MCF 10A (cell line): Measurements from ENCODE around the gene ABHD12. TPM values are rescaled to one million over a fixed set of nuclear protein-coding genes. Genes with fewer than 3 reads are reported as not detected.
A peak's percentile ranks its signal among the peaks of the same experiment; 100 is the strongest.
"Not testable (repeated sequence)": the region's sequence is repeated elsewhere in the genome, so short reads cannot be mapped to it uniquely, and the experiment has no call there.

Experiments
- BruUV-seq: library from RNA; stranded (reverse); fragments of 400-500 nt; replicated peaks from 2 replicates; lab custom pipeline; 2021; lab: Mats Ljungman, UMichigan
- CTCF ChIA-PET: fragments of 300-600 bp; sonication (Branson Sonifier 250); formaldehyde crosslinking; extraction: SDS; loops from one replicate; lab custom pipeline; 2021; ENCODE audit warnings: antibody characterized with exemption, inconsistent platforms; lab: Yijun Ruan, JAX
- POLR2A ChIA-PET: fragments of 300-600, 350-650 bp; sonication (Branson Sonifier 250); formaldehyde crosslinking; extraction: SDS; loops from one replicate; lab custom pipeline; 2020; ENCODE audit warnings: antibody characterized with exemption, inconsistent platforms; lab: Yijun Ruan, JAX
- DNase-seq: peaks from one replicate; pipeline ENCODE4 v3.0.0-alpha.2; 2018; ENCODE audit not compliant: unreplicated experiment
- H3K27ac Mint-ChIP-seq: one replicate; pipeline ENCODE4 v1.8.0; 2022; ENCODE audit warnings: mild to moderate bottlenecking, low read depth, mixed read lengths; ENCODE audit not compliant: unreplicated experiment
- H3K27me3 Mint-ChIP-seq: one replicate; pipeline ENCODE4 v1.8.0; 2022; ENCODE audit warnings: mixed read lengths; ENCODE audit not compliant: insufficient read depth, unreplicated experiment
- H3K36me3 Mint-ChIP-seq: one replicate; pipeline ENCODE4 v1.8.0; 2022; ENCODE audit warnings: mild to moderate bottlenecking, moderate library complexity, mixed read lengths; ENCODE audit not compliant: insufficient read depth, unreplicated experiment
- H3K4me1 Mint-ChIP-seq: one replicate; pipeline ENCODE4 v1.8.0; 2022; ENCODE audit warnings: mixed read lengths; ENCODE audit not compliant: insufficient read depth, unreplicated experiment
- H3K4me3 Mint-ChIP-seq: one replicate; pipeline ENCODE4 v1.8.0; 2022; ENCODE audit warnings: mild to moderate bottlenecking, moderate library complexity, mixed read lengths; ENCODE audit not compliant: unreplicated experiment
- H3K9me3 Mint-ChIP-seq: one replicate; pipeline ENCODE4 v1.8.0; 2022; ENCODE audit warnings: mixed read lengths; ENCODE audit not compliant: unreplicated experiment
- CTCF ChIP-seq: fragments of 200-600 bp; IDR thresholded peaks from one replicate; pipeline ENCODE4 v1.8.0; 2022; ENCODE audit warnings: antibody characterized with exemption, mild to moderate bottlenecking; ENCODE audit not compliant: unreplicated experiment
- intact Hi-C: fragments of 100-400 bp; cut with micrococcal nuclease; formaldehyde crosslinking; loops from 2 replicates; pipeline ENCODE4 v1.14.1; 2022
- total RNA-seq: library from RNA; stranded (reverse); gene quantifications from 2 replicates; pipeline ENCODE4 v1.2.3, GENCODE V29; 2022

Gene ABHD12
- total RNA-seq, 1 experiment from 2014 or later: 18.6 TPM

- no peak for TF ChIP-seq CTCF
- peaks cover 24% of the 10 kb centered on the region for H3K4me1 Mint-ChIP-seq
- ChIA-PET POLR2A (interaction anchor here (0.5 to 0.9 kb wide), 4 partner anchors 76 to 389 kb away, joined by 3 to 4 read pairs (median 3); partner anchors contain the start of gene ABHD12), CTCF (interaction anchor here (0.5 to 1.8 kb wide), 12 partner anchors 10 to 322 kb away, joined by 3 to 14 read pairs (median 4); partner anchors contain the start of genes ABHD12, APMAP and GINS1)
- H3K9me3 Mint-ChIP-seq: no peaks in the 10 kb centered on the region
- no TSS peak for BruUV-seq
- H3K36me3 Mint-ChIP-seq: peaks cover 5% of the 10 kb centered on the region
- no peak for DNase-seq
- no peak overlapping the region for H3K4me3 Mint-ChIP-seq
- H3K27ac Mint-ChIP-seq: no peak overlapping the region
- intact Hi-C loops: no loop called here
- H3K27me3 Mint-ChIP-seq: no peaks in the 10 kb centered on the region
Measured at GRCh38 chr20:25314497-25315417, 75.9 kb downstream of the ABHD12 start.

GRCh38 chr20:25313593-25313992 is 77.0 kb downstream of the ABHD12 start:
- ChIA-PET POLR2A (interaction anchor here (0.6 kb wide), 1 partner anchor 1731 kb away, joined by 3 read pairs; no protein-coding TSS in a partner anchor), CTCF (interaction anchor here (0.6 to 1.8 kb wide), 5 partner anchors 11 to 157 kb away, joined by 3 to 5 read pairs (median 4); no protein-coding TSS in a partner anchor)
- TF ChIP-seq CTCF: no peak
- peaks cover 5% of the 10 kb centered on the region for H3K36me3 Mint-ChIP-seq
- H3K4me3 Mint-ChIP-seq: no peak overlapping the region
- no peaks in the 10 kb centered on the region for H3K27me3 Mint-ChIP-seq
- no TSS peak for BruUV-seq
- no peak for DNase-seq
- no peaks in the 10 kb centered on the region for H3K9me3 Mint-ChIP-seq
- no peak overlapping the region for H3K27ac Mint-ChIP-seq
- intact Hi-C loops: no loop called here
- H3K4me1 Mint-ChIP-seq: peaks cover 35% of the 10 kb centered on the region

- H3K36me3 Mint-ChIP-seq, H3K4me3 Mint-ChIP-seq, H3K27ac Mint-ChIP-seq, intact Hi-C loops, H3K27me3 Mint-ChIP-seq, BruUV-seq, DNase-seq, H3K9me3 Mint-ChIP-seq: not testable (repeated sequence)
- ChIA-PET CTCF (interaction anchor here (0.8 kb wide), 1 partner anchor 95 kb away, joined by 3 read pairs; the partner anchor contains the start of gene GINS1), POLR2A (interaction anchor here (1.5 kb wide), 1 partner anchor 323 kb away, joined by 3 read pairs; no protein-coding TSS in a partner anchor)
- peaks cover 37% of the 10 kb centered on the region for H3K4me1 Mint-ChIP-seq
Measured at GRCh38 chr20:25312716-25313115, 77.9 kb downstream of the ABHD12 start.

- BruUV-seq: no TSS peak
- Mint-ChIP-seq H3K27ac (peak overlapping the region; percentile 88), H3K4me3 (peak overlapping the region; percentile 56), H3K36me3 (peaks cover 6% of the 10 kb centered on the region), H3K4me1 (peaks cover 37% of the 10 kb centered on the region), H3K27me3 (no peaks in the 10 kb centered on the region), H3K9me3 (no peaks in the 10 kb centered on the region)
- DNase-seq: no peak
- intact Hi-C loops: loop anchor here (1.0 kb wide), 1 partner anchor 88 kb away; no protein-coding TSS in a partner anchor
- ChIA-PET CTCF (interaction anchor here (0.5 to 5.6 kb wide), 20 partner anchors 8 to 687 kb away, joined by 3 to 68 read pairs (median 4); partner anchors contain the start of gene ABHD12), POLR2A (interaction anchor here (0.7 to 4.7 kb wide), 10 partner anchors 10 to 321 kb away, joined by 3 to 31 read pairs (median 6); partner anchors contain the start of genes APMAP and PYGB)
- TF ChIP-seq CTCF: no peak
Measured at GRCh38 chr20:25310921-25311728, 79.5 kb downstream of the ABHD12 start.
